Parathyroid adenoma (tissue), 2 donors: ENCODE measurements around the gene HSPA4L.

Experiments
- H2AFZ ChIP-seq: fragments of 300-600 bp; sonication (generic); one replicate; pipeline ENCODE4 v1.7.0; 2017; ENCODE audit warnings: antibody characterized with exemption, mild to moderate bottlenecking
- H3K27ac ChIP-seq: fragments of 300-600 bp; sonication (generic); one replicate; pipeline ENCODE4 v1.7.0; 2017
- H3K27me3 ChIP-seq: fragments of 300-600 bp; sonication (generic); one replicate; pipeline ENCODE4 v1.7.0; 2017; ENCODE audit warnings: low read length; ENCODE audit not compliant: control insufficient read depth, insufficient read depth
- H3K36me3 ChIP-seq: fragments of 300-600 bp; sonication (generic); one replicate; pipeline ENCODE4 v1.7.0; 2017; ENCODE audit warnings: low read length; ENCODE audit not compliant: control insufficient read depth, insufficient read depth
- H3K4me1 ChIP-seq: fragments of 300-600 bp; sonication (generic); one replicate; pipeline ENCODE4 v1.7.0; 2017; ENCODE audit warnings: control low read depth
- H3K4me2 ChIP-seq: fragments of 300-600 bp; sonication (generic); one replicate; pipeline ENCODE4 v1.7.0; 2017; ENCODE audit warnings: low read length
- H3K4me3 ChIP-seq: fragments of 300-600 bp; sonication (generic); one replicate; pipeline ENCODE4 v1.7.0; 2017; ENCODE audit warnings: low read depth, low read length
- H3K79me2 ChIP-seq: fragments of 300-600 bp; sonication (generic); one replicate; pipeline ENCODE4 v1.7.0; 2017; ENCODE audit warnings: control low read depth
- H3K9ac ChIP-seq: fragments of 300-600 bp; sonication (generic); one replicate; pipeline ENCODE4 v1.7.0; 2017; ENCODE audit warnings: mild to moderate bottlenecking
- H3K9me3 ChIP-seq: fragments of 300-600 bp; sonication (generic); one replicate; pipeline ENCODE4 v1.7.0; 2017; ENCODE audit warnings: low read length; ENCODE audit not compliant: control insufficient read depth
- CTCF ChIP-seq: fragments of 300-600 bp; sonication (generic); IDR thresholded peaks from one replicate; pipeline ENCODE4 v1.7.0; 2017; ENCODE audit warnings: antibody characterized with exemption, mild to moderate bottlenecking
- donor health status: primary hyperparathyroidism.

HSPA4L gene

GRCh38 chr4:127889903-127890302, 107.8 kb downstream of the HSPA4L start:
- Histone ChIP-seq H3K79me2 (no peaks in the 10 kb centered on the region), H3K9me3 (no peaks in the 10 kb centered on the region), H3K27ac (no peak overlapping the region), H3K4me2 (no peak overlapping the region), H3K27me3 (no peaks in the 10 kb centered on the region), H3K4me3 (no peak overlapping the region), H3K9ac (no peak overlapping the region), H3K4me1 (no peaks in the 10 kb centered on the region), H2AFZ (no peak overlapping the region), H3K36me3 (no peaks in the 10 kb centered on the region)
- TF ChIP-seq CTCF = no peak
